ENCODE results near the gene ESPN. TPM values are rescaled to one million over a fixed set of nuclear protein-coding genes. Genes with fewer than 3 reads are reported as not detected.

ESPN gene
- total and polyA plus RNA-seq, 10 of the 15 experiments (the other 5 are each of a cell fraction or from before 2014, with no cell fraction given) = 0.18 to 0.71 (median 0.59) TPM; not detected in 7

DNA sequence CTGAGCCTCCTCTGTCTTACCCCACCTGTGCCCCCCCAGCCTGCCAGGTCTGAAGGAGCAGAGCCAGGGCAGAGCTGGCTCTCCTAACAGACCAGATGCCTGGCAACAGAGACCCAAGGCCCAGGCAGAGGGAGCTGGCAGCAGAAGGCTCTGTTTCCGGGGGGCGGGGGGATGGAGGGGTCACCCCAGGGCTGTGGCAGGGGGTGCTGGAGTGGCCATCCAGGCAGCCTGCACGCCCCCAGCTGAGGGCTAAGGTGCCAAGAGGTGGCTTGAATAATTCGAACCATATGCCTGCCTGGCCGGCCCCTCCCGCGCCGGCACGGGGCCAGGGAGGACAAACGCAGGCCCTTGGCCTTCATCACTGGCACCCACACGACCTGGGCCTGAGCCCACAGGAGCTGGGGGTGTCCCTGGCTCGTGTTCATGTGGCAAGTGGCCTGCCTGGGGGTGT lies 82.9 kb downstream of the ESPN start:
- no peak overlapping the region for H3K27ac ChIP-seq (ENCODE audit: control insufficient read depth, insufficient read depth)
- DNase-seq (ENCODE audit: low read depth, low spot score) (no peak), ATAC-seq (no peak), FAIRE-seq (no peak)
- H4K20me1 ChIP-seq (ENCODE audit: control insufficient read depth, insufficient read depth) = no peaks in the 10 kb centered on the region; the same call in 1 of the 2 replicates
- no peaks in the 10 kb centered on the region for H3K36me3 ChIP-seq (ENCODE audit: control insufficient read depth in 2 of 2, insufficient read depth in 2 of 2, low read length in 1 of 2)
- no peaks in the 10 kb centered on the region for H3K9me3 ChIP-seq (replicated peaks; ENCODE audit: control insufficient read depth, insufficient read depth, low read length)
- intact Hi-C loops (cut with micrococcal nuclease; ENCODE audit: unreplicated experiment) (no loop called here), in situ Hi-C loops (cut with MboI) (no loop called here)
- no TSS peak for BruUV-seq (replicated peaks)
- H2AFZ ChIP-seq (ENCODE audit: control insufficient read depth, low read depth, low read length) = no peak overlapping the region
- no peak overlapping the region for H3K4me3 ChIP-seq
- ChIA-PET POLR2A (interaction anchor here (0.5 to 0.6 kb wide), 3 partner anchors 95 to 134 kb away, joined by 3 to 6 read pairs (median 4); partner anchors contain the start of gene PHF13), CTCF (interaction anchor here (0.6 kb wide), 1 partner anchor 17 kb away, joined by 4 read pairs; no protein-coding TSS in a partner anchor), SMC1A (ENCODE audit: uncharacterized antibody, unreplicated experiment) (no interaction called here), RAD21 (ENCODE audit: unreplicated experiment) (interaction anchor here (0.8 kb wide), 1 partner anchor 12 kb away, joined by 4 read pairs; no protein-coding TSS in a partner anchor)
- no peak overlapping the region for H3K9ac ChIP-seq (ENCODE audit: control insufficient read depth, insufficient read depth, low read length)
- whole genome bisulfite sequencing (ENCODE audit: insufficient coverage, insufficient replicate concordance, low lambda C conversion rate, missing lambda C conversion rate) = 39% methylated on average over 11 of the region's 12 CpGs
- no peak for TF ChIP-seq SUPT20H (IDR thresholded peaks at IDR 0.05; ENCODE audit: borderline replicate concordance, control insufficient read depth, low read depth, low read length)
- TF ChIP-seq ZSCAN29 (IDR thresholded peaks at IDR 0.05) = no peak
- no peak for TF ChIP-seq RELA (IDR thresholded peaks at IDR 0.05; ENCODE audit: borderline replicate concordance, partially characterized antibody)
- no peak for TF ChIP-seq E2F4 (IDR thresholded peaks at IDR 0.05; ENCODE audit: low read depth, low read length)
- no peak for TF ChIP-seq POLR2AphosphoS2 (IDR thresholded peaks at IDR 0.05; ENCODE audit: low read depth, low read length)
- TF ChIP-seq, protein P1, sequence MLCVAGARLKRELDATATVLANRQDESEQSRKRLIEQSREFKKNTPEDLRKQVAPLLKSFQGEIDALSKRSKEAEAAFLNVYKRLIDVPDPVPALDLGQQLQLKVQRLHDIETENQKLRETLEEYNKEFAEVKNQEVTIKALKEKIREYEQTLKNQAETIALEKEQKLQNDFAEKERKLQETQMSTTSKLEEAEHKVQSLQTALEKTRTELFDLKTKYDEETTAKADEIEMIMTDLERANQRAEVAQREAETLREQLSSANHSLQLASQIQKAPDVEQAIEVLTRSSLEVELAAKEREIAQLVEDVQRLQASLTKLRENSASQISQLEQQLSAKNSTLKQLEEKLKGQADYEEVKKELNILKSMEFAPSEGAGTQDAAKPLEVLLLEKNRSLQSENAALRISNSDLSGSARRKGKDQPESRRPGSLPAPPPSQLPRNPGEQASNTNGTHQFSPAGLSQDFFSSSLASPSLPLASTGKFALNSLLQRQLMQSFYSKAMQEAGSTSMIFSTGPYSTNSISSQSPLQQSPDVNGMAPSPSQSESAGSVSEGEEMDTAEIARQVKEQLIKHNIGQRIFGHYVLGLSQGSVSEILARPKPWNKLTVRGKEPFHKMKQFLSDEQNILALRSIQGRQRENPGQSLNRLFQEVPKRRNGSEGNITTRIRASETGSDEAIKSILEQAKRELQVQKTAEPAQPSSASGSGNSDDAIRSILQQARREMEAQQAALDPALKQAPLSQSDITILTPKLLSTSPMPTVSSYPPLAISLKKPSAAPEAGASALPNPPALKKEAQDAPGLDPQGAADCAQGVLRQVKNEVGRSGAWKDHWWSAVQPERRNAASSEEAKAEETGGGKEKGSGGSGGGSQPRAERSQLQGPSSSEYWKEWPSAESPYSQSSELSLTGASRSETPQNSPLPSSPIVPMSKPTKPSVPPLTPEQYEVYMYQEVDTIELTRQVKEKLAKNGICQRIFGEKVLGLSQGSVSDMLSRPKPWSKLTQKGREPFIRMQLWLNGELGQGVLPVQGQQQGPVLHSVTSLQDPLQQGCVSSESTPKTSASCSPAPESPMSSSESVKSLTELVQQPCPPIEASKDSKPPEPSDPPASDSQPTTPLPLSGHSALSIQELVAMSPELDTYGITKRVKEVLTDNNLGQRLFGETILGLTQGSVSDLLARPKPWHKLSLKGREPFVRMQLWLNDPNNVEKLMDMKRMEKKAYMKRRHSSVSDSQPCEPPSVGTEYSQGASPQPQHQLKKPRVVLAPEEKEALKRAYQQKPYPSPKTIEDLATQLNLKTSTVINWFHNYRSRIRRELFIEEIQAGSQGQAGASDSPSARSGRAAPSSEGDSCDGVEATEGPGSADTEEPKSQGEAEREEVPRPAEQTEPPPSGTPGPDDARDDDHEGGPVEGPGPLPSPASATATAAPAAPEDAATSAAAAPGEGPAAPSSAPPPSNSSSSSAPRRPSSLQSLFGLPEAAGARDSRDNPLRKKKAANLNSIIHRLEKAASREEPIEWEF (IDR thresholded peaks at IDR 0.05; ENCODE audit: insufficient replicate concordance, low read depth, low read length) = no peak
- TF ChIP-seq POLR2A (IDR thresholded peaks at IDR 0.05; ENCODE audit: low read depth, low read length) = no peak
- no peaks in the 10 kb centered on the region for H3K79me2 ChIP-seq (ENCODE audit: control insufficient read depth, insufficient read depth, low read length)
- no peak overlapping the region for H3K4me2 ChIP-seq (ENCODE audit: control insufficient read depth, insufficient read depth)
- no peaks in the 10 kb centered on the region; a peak in 1 of 4 replicates for H3K27me3 ChIP-seq (replicated peaks in 1 of 2; ENCODE audit: control insufficient read depth in 2 of 2, insufficient read depth in 2 of 2, low read length in 1 of 2)
- no peaks in the 10 kb centered on the region for H3K4me1 ChIP-seq (ENCODE audit: control insufficient read depth, insufficient read depth, low read length)

All from GM12878 (cell line).